ENCODE measurements around the gene SSR2.

GRCh38 chr1:155960081-155960745, 60.5 kb downstream of the SSR2 start:
- no peak for TF ChIP-seq EP300 (IDR thresholded peaks at IDR 0.05)
- TF ChIP-seq, protein P1, sequence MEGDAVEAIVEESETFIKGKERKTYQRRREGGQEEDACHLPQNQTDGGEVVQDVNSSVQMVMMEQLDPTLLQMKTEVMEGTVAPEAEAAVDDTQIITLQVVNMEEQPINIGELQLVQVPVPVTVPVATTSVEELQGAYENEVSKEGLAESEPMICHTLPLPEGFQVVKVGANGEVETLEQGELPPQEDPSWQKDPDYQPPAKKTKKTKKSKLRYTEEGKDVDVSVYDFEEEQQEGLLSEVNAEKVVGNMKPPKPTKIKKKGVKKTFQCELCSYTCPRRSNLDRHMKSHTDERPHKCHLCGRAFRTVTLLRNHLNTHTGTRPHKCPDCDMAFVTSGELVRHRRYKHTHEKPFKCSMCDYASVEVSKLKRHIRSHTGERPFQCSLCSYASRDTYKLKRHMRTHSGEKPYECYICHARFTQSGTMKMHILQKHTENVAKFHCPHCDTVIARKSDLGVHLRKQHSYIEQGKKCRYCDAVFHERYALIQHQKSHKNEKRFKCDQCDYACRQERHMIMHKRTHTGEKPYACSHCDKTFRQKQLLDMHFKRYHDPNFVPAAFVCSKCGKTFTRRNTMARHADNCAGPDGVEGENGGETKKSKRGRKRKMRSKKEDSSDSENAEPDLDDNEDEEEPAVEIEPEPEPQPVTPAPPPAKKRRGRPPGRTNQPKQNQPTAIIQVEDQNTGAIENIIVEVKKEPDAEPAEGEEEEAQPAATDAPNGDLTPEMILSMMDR (IDR thresholded peaks at IDR 0.05) = no peak
- no peak for TF ChIP-seq POLR2AphosphoS5 (IDR thresholded peaks at IDR 0.05)
